HepG2 (cell line): Measurements from ENCODE around the gene RHO. TPM values are rescaled to one million over a fixed set of nuclear protein-coding genes. Genes with fewer than 3 reads are reported as not detected.
"Not testable (repeated sequence)": the region's sequence is repeated elsewhere in the genome, so short reads cannot be mapped to it uniquely, and the experiment has no call there.

Experiments
- ATAC-seq: fragments of 200-7000 bp; cut with Tn5 transposase; 3 replicates; pipeline ENCODE4 v1.9.1; 2020; ENCODE audit warnings: mild to moderate bottlenecking, moderate library complexity
- BruUV-seq: library from RNA; stranded (reverse); fragments of 400-500 nt; replicated peaks from 2 replicates; lab custom pipeline; 2021; lab: Mats Ljungman, UMichigan
- CTCF ChIA-PET: fragments of 300-600 bp; formaldehyde crosslinking; extraction: SDS; loops from one replicate; lab custom pipeline; 2021; ENCODE audit warnings: low total read pairs, inconsistent platforms, low intra/inter-chr PET ratio; lab: Yijun Ruan, JAX
- POLR2A ChIA-PET: fragments of 350-600 bp; sonication (Branson Sonifier 250); formaldehyde crosslinking; loops from one replicate; lab custom pipeline; 2020; ENCODE audit warnings: antibody characterized with exemption, inconsistent platforms; lab: Yijun Ruan, JAX
- DNase-seq: peaks from one replicate; pipeline ENCODE4 v3.0.0-alpha.2; 2015; ENCODE audit warnings: low spot score
- FAIRE-seq: peaks from 3 replicates; lab custom pipeline; 2011; peaks lifted over from hg19 to GRCh38; lab: Jason Lieb, UNC
- H2AFZ ChIP-seq: one replicate; pipeline ENCODE4 v1.6.1; 2011; ENCODE audit warnings: low read length, inconsistent platforms
- H3K27ac ChIP-seq: fragments of 300-600 bp; 3 replicates; pipeline ENCODE4 v1.8.0; 2011; ENCODE audit warnings: mixed run types, mild to moderate bottlenecking, mixed read lengths, low read length, inconsistent platforms; ENCODE audit not compliant: insufficient read depth; ENCODE audit errors: extremely low read length
- H3K27me3 ChIP-seq, 2 experiments: fragments of 200-600 bp in 1 of 2; 2 replicates in 1 of 2; 3 replicates in 1 of 2; pipeline versions ENCODE4 v1.6.0 to v1.8.0; 2011; ENCODE audit warnings: low read length in 2 of 2, mild to moderate bottlenecking in 2 of 2, moderate library complexity in 2 of 2, inconsistent platforms in 1 of 2; ENCODE audit not compliant: insufficient read depth in 2 of 2, control insufficient read depth in 1 of 2
- H3K36me3 ChIP-seq, 2 experiments: fragments of 200-600 bp in 1 of 2; replicated peaks in 1 of 2; 2 replicates in 1 of 2; 3 replicates in 1 of 2; pipeline versions ENCODE4 v1.5.1 to v1.8.0; 2011; ENCODE audit warnings: low read length in 2 of 2, inconsistent platforms in 1 of 2; ENCODE audit not compliant: insufficient read depth in 2 of 2, control insufficient read depth in 1 of 2
- H3K4me1 ChIP-seq: 2 replicates; pipeline ENCODE4 v1.5.1; 2012; ENCODE audit warnings: low read length, inconsistent platforms; ENCODE audit not compliant: insufficient read depth
- H3K4me2 ChIP-seq: 2 replicates; pipeline ENCODE4 v1.6.0; 2011; ENCODE audit warnings: low read depth, low read length, inconsistent platforms
- H3K4me3 ChIP-seq, 3 experiments: fragments of 200-600 bp in 1 of 3; sonication (generic), shearing (Covaris generic) in 1 of 3; replicated peaks in 1 of 3; 2 replicates each; pipeline ENCODE4 v1.5.1; 2011 to 2016; ENCODE audit warnings: low read length in 3 of 3, inconsistent platforms in 2 of 3, low read depth in 2 of 3, mild to moderate bottlenecking in 2 of 3, control low read depth in 1 of 3, mixed read lengths in 1 of 3; ENCODE audit not compliant: insufficient read depth in 1 of 3
- H3K79me2 ChIP-seq: one replicate; pipeline ENCODE4 v1.6.1; 2011; ENCODE audit warnings: low read length, inconsistent platforms; ENCODE audit not compliant: insufficient read depth
- H3K9ac ChIP-seq: 2 replicates; pipeline ENCODE4 v1.6.0; 2011; ENCODE audit warnings: mild to moderate bottlenecking, low read depth, low read length, inconsistent platforms; ENCODE audit not compliant: insufficient read depth
- H3K9me3 ChIP-seq: 2 replicates; pipeline ENCODE4 v1.5.1; 2012; ENCODE audit warnings: mild to moderate bottlenecking, low read length
- H4K20me1 ChIP-seq: 2 replicates; pipeline ENCODE4 v1.6.0; 2011; ENCODE audit warnings: inconsistent platforms, mild to moderate bottlenecking, low read length, moderate library complexity; ENCODE audit not compliant: insufficient read depth
- ATF7-NPFF ChIP-seq: sonication (generic); formaldehyde crosslinking; IDR thresholded peaks from 2 replicates; pipeline ENCODE4 v1.8.1; 2023; ENCODE audit warnings: mild to moderate bottlenecking, low read depth, missing genetic modification reagents, moderate library complexity
- CC2D1A ChIP-seq: sonication (generic); formaldehyde crosslinking; IDR thresholded peaks from 2 replicates; pipeline ENCODE4 v1.8.1; 2023; ENCODE audit warnings: mild to moderate bottlenecking, missing genetic modification reagents
- ZNF484 ChIP-seq: sonication (generic); formaldehyde crosslinking; IDR thresholded peaks from 2 replicates; pipeline ENCODE4 v1.5.1; 2020; ENCODE audit warnings: mild to moderate bottlenecking, low read depth, missing genetic modification reagents, borderline replicate concordance
- ZNF549 ChIP-seq: sonication (generic); formaldehyde crosslinking; IDR thresholded peaks from 2 replicates; pipeline ENCODE4 v1.5.0; 2020; ENCODE audit warnings: missing genetic modification reagents
- ZNF703 ChIP-seq: sonication (generic); formaldehyde crosslinking; IDR thresholded peaks from 2 replicates; pipeline ENCODE4 v1.5.1; 2020; ENCODE audit warnings: missing genetic modification reagents, mild to moderate bottlenecking, moderate library complexity, borderline replicate concordance
- ZNF720 ChIP-seq: sonication (generic); formaldehyde crosslinking; IDR thresholded peaks from 2 replicates; pipeline ENCODE4 v1.4.0; 2020; ENCODE audit warnings: missing genetic modification reagents
- WGBS: methylation state at CpG from one replicate; pipeline ENCODE4 v1.1.6; 2017; ENCODE audit warnings: low lambda C conversion rate; 5-methylcytosine and 5-hydroxymethylcytosine counted together
- in situ Hi-C: cut with HindIII; loops from 2 replicates; pipeline ENCODE4 v1.10.0; 2017; ENCODE audit warnings: low pct_unique_long_range_greater_than_20kb; ENCODE audit not compliant: extremely low pct_ligation_motif_present
- intact Hi-C: fragments of 100-400 bp; cut with micrococcal nuclease; formaldehyde crosslinking; loops from one replicate; pipeline ENCODE4 v1.10.0; 2022; ENCODE audit not compliant: unreplicated experiment
- polyA plus RNA-seq, 8 experiments: library from polyadenylated mRNA; depleted of rRNA in 3 of 8; stranded (reverse) in 7 of 8; unstranded in 1 of 8; fragments of >200 nt; fragmentation: Illumina TruSeq in 4 of 8; extraction: Trizol in 4 of 8; gene quantifications; 2 replicates each; pipeline versions ENCODE4 v1.2.1 to v1.2.3, GENCODE V29; 2011 to 2016; ENCODE audit warnings: low read depth in 4 of 8, missing spikeins in 1 of 8, mixed read lengths in 1 of 8; ENCODE audit not compliant: insufficient read depth in 1 of 8
- total RNA-seq, 5 experiments: library from RNA; depleted of rRNA; stranded (reverse); fragments of >200 nt; fragmentation: Illumina TruSeq; extraction: Trizol; gene quantifications; 2 replicates each; pipeline ENCODE4 v1.2.3, GENCODE V29; 2016; ENCODE audit warnings: low read depth in 1 of 5

The RHO gene
- total and polyA plus RNA-seq, 2 of the 13 experiments (the other 11 are each of a cell fraction or from before 2014, with no cell fraction given): not detected

GRCh38 chr3:129483870-129484269 is 44.6 kb upstream of the RHO start (continued):
- TF ChIP-seq CC2D1A (CRISPR knock-in tag) (no peak), ZNF720 (no peak), ZNF484 (CRISPR knock-in tag) (no peak), ZNF703 (CRISPR knock-in tag) (no peak), ZNF549 (CRISPR knock-in tag) (no peak), ATF7-NPFF (CRISPR knock-in tag) (no peak)

DNA sequence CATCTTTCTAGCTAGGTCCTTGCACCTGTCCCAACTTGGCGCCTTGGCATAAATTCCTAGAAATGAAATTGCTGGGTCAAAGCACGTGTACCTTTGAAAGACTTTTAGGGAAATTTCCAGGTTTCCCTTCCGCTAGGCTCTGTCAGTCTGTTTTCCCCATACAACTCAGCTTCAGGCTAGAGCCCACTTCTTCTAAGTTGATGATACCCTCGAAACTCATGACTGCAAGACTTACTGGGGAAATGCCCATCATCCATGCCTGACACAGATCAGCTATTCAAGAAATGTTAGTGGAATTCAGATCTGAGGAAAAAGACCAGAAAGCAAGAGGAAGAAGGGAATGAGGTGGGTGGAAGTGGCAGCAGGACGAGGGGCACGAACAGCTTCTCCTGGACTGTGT is 43.3 kb upstream of the RHO start:
- H3K9ac ChIP-seq, FAIRE-seq, H3K4me3 ChIP-seq, intact Hi-C loops, H3K9me3 ChIP-seq, H2AFZ ChIP-seq, H3K4me2 ChIP-seq, in situ Hi-C loops, ATAC-seq, DNase-seq, H3K27ac ChIP-seq, POLR2A ChIA-PET, H3K79me2 ChIP-seq, H3K27me3 ChIP-seq, H4K20me1 ChIP-seq, BruUV-seq, CTCF ChIA-PET, H3K4me1 ChIP-seq: not testable (repeated sequence)
- 95% methylated on average over 6 of the region's 6 CpGs for WGBS
- H3K36me3 ChIP-seq: peaks cover 0 to 14% of the 10 kb centered on the region in 2 experiments; a peak in 3 of 5 replicates
